K562 (cell line): ENCODE measurements around the gene TMEM50B. TPM values are rescaled to one million over a fixed set of nuclear protein-coding genes. Genes with fewer than 3 reads are reported as not detected.

Experiments
- ARID1B ChIP-seq: fragments of 450-650 bp; IDR thresholded peaks from 2 replicates; pipeline ENCODE4 v1.6.1; 2016; ENCODE audit warnings: antibody characterized with exemption, mild to moderate bottlenecking, inconsistent platforms
- E2F1 ChIP-seq: sonication (generic); formaldehyde crosslinking; IDR thresholded peaks from 2 replicates; pipeline ENCODE4 v1.8.1; 2023; ENCODE audit warnings: mild to moderate bottlenecking, missing genetic modification reagents, moderate library complexity
- EP400 ChIP-seq: fragments of 450-650 bp; IDR thresholded peaks from 2 replicates; pipeline ENCODE4 v1.6.1; 2017; ENCODE audit warnings: antibody characterized with exemption, mild to moderate bottlenecking, moderate library complexity
- MNT ChIP-seq, 2 experiments: fragments of 450-650 bp; conservative IDR thresholded peaks; 2 replicates each; pipeline ENCODE4 v1.6.1; 2017; ENCODE audit warnings: mild to moderate bottlenecking in 2 of 2, moderate library complexity in 2 of 2
- SMARCE1 ChIP-seq: fragments of 450-650 bp; IDR thresholded peaks from 2 replicates; pipeline ENCODE4 v1.7.1; 2016; ENCODE audit warnings: mild to moderate bottlenecking
- ZBTB17 ChIP-seq: fragments of 450-650 bp; formaldehyde crosslinking; IDR thresholded peaks from 2 replicates; pipeline ENCODE4 v1.4.0; 2020; ENCODE audit warnings: mild to moderate bottlenecking
- ZBTB40 ChIP-seq, 2 experiments: fragments of 450-650 bp in 1 of 2; sonication (generic) in 1 of 2; formaldehyde crosslinking in 1 of 2; IDR thresholded peaks; 2 replicates each; pipeline versions ENCODE4 v1.7.1 to v1.9.0; 2016 to 2022; ENCODE audit warnings: inconsistent platforms in 1 of 2, mild to moderate bottlenecking in 1 of 2, missing genetic modification reagents in 1 of 2
- ZNF197 ChIP-seq: fragments of 200-800 bp; sonication (Bioruptor generic); IDR thresholded peaks from 2 replicates; pipeline ENCODE4 v1.6.1; 2016; ENCODE audit warnings: low read depth, missing genetic modification characterization, missing compliant biosample characterization
- ZNF384 ChIP-seq: IDR thresholded peaks from 2 replicates; pipeline ENCODE4 v1.6.1; 2012; ENCODE audit warnings: low read depth, low read length, improper control_type of control experiment
- polyA plus RNA-seq, 8 experiments: library from polyadenylated mRNA; depleted of rRNA in 4 of 8; stranded (reverse) in 5 of 8; unstranded in 3 of 8; fragments of >200 nt; fragmentation: Nextera tagmentation in 2 of 8; fragmentation: Illumina TruSeq in 1 of 8; extraction: Ambion mirVana in 2 of 8; extraction: Trizol in 1 of 8; gene quantifications; 2 replicates each; pipeline versions ENCODE4 v1.2.1 to v1.2.3, GENCODE V29; 2011 to 2014; ENCODE audit warnings: inconsistent platforms in 1 of 8, missing spikeins in 1 of 8
- total RNA-seq, 7 experiments: library from RNA; depleted of rRNA in 6 of 7; stranded (reverse); fragments of >200 nt in 6 of 7; fragmentation: Illumina TruSeq in 2 of 7; extraction: Trizol in 2 of 7; gene quantifications; 2 replicates each; pipeline versions ENCODE4 v1.2.1 to v1.2.3, GENCODE V29; 2011 to 2021; ENCODE audit warnings: low replicate concordance in 1 of 7
- TF ChIP-seq, protein P1 (sequence below), 2 experiments: IDR thresholded peaks; 2 replicates each; pipeline ENCODE4 v1.6.1; 2012; ENCODE audit warnings: improper control_type of control experiment in 2 of 2, low read depth in 2 of 2, low read length in 2 of 2, borderline replicate concordance in 1 of 2

The TMEM50B gene
- total and polyA plus RNA-seq, 9 of the 15 experiments (the other 6 are each of a cell fraction or from before 2014, with no cell fraction given), result 20.5 to 64.6 (median 28.9) TPM

GRCh38 chr21:33403786-33404585 lies 75.8 kb downstream of the TMEM50B start (continued):
- TF ChIP-seq, protein P1, sequence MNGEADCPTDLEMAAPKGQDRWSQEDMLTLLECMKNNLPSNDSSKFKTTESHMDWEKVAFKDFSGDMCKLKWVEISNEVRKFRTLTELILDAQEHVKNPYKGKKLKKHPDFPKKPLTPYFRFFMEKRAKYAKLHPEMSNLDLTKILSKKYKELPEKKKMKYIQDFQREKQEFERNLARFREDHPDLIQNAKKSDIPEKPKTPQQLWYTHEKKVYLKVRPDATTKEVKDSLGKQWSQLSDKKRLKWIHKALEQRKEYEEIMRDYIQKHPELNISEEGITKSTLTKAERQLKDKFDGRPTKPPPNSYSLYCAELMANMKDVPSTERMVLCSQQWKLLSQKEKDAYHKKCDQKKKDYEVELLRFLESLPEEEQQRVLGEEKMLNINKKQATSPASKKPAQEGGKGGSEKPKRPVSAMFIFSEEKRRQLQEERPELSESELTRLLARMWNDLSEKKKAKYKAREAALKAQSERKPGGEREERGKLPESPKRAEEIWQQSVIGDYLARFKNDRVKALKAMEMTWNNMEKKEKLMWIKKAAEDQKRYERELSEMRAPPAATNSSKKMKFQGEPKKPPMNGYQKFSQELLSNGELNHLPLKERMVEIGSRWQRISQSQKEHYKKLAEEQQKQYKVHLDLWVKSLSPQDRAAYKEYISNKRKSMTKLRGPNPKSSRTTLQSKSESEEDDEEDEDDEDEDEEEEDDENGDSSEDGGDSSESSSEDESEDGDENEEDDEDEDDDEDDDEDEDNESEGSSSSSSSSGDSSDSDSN (IDR thresholded peaks at IDR 0.05; ENCODE audit: borderline replicate concordance in 1 of 2, low read depth in 2 of 2, low read length in 2 of 2), result peak; percentile 94 to 96; a peak in 3 of 4 replicates
- TF ChIP-seq ZNF384 (no peak), ZBTB40 (IDR thresholded peaks at IDR 0.05) (0 out of 2 replicates have a peak, but pooled peaks have one; percentile 30), ZBTB40 (CRISPR knock-in tag; IDR thresholded peaks at IDR 0.05) (no peak), E2F1 (CRISPR knock-in tag) (no peak), SMARCE1 (peak; percentile 15; the same call in 1 of the 2 replicates), ARID1B (0 out of 2 replicates have a peak, but pooled peaks have one; percentile 11), ZNF197 (CRISPR knock-in tag) (no peak), EP400 (0 out of 2 replicates have a peak, but pooled peaks have one; percentile 29), MNT (conservative IDR thresholded peaks at IDR 0.05) (peak in 1 of 2 experiments; percentile 54; a peak in 1 of 4 replicates), ZBTB17 (CRISPR knock-in tag) (0 out of 2 replicates have a peak, but pooled peaks have one; percentile 27)
